PC-9 (cell line): ENCODE results near the gene SCAP. TPM values are rescaled to one million over a fixed set of nuclear protein-coding genes. Genes with fewer than 3 reads are reported as not detected.

Experiments used
- BruUV-seq: library from RNA; stranded (reverse); fragments of 400-500 nt; replicated peaks from 2 replicates; lab custom pipeline; 2021; lab: Mats Ljungman, UMichigan
- CTCF ChIA-PET: fragments of 300-600 bp; sonication (Branson Sonifier 250); formaldehyde crosslinking; loops from one replicate; lab custom pipeline; 2022; ENCODE audit warnings: antibody characterized with exemption; lab: Charles Lee
- POLR2A ChIA-PET: fragments of 300-600 bp; sonication (Branson Sonifier 250); formaldehyde crosslinking; loops from one replicate; lab custom pipeline; 2022; ENCODE audit warnings: antibody characterized with exemption; ENCODE audit not compliant: unreplicated experiment; lab: Charles Lee
- DNase-seq, 2 experiments: peaks; one replicate each; pipeline versions ENCODE4 v3.0.0 to v3.0.0-alpha.2; 2015 to 2022; ENCODE audit warnings: mixed read lengths in 1 of 2
- H2AFZ ChIP-seq: fragments of 200-600 bp; sonication (generic); 2 replicates; pipeline ENCODE4 v1.8.1; 2017; ENCODE audit warnings: antibody characterized with exemption
- H3F3A ChIP-seq: fragments of 200-600 bp; sonication (generic); 2 replicates; pipeline ENCODE4 v1.8.1; 2017; ENCODE audit warnings: antibody characterized with exemption, mild to moderate bottlenecking, low read depth; ENCODE audit not compliant: insufficient read depth
- H3K27ac ChIP-seq: fragments of 200-600 bp; sonication (generic); 2 replicates; pipeline ENCODE4 v1.6.1; 2016; ENCODE audit warnings: mixed run types
- H3K27me3 ChIP-seq: fragments of 200-600 bp; sonication (generic); 2 replicates; pipeline ENCODE4 v1.6.1; 2016; ENCODE audit warnings: low read depth, mixed run types; ENCODE audit not compliant: insufficient read depth
- H3K36me3 ChIP-seq: fragments of 200-600 bp; sonication (generic); 2 replicates; pipeline ENCODE4 v1.6.1; 2016; ENCODE audit warnings: low read depth, mixed run types
- H3K4me1 ChIP-seq: fragments of 200-600 bp; sonication (generic); replicated peaks from 2 replicates; pipeline ENCODE4 v1.6.1; 2016; ENCODE audit warnings: mixed run types; ENCODE audit not compliant: insufficient read depth
- H3K4me2 ChIP-seq: fragments of 200-600 bp; sonication (generic); 2 replicates; pipeline ENCODE4 v1.6.1; 2017; ENCODE audit warnings: mixed run types
- H3K4me3 ChIP-seq: fragments of 200-600 bp; sonication (generic); 2 replicates; pipeline ENCODE4 v1.6.1; 2016; ENCODE audit warnings: mixed run types
- H3K79me2 ChIP-seq: fragments of 200-600 bp; sonication (generic); 2 replicates; pipeline ENCODE4 v1.6.1; 2017; ENCODE audit warnings: low read depth, mixed run types
- H3K9me2 ChIP-seq: fragments of 200-600 bp; sonication (generic); 2 replicates; pipeline ENCODE4 v1.8.1; 2017; ENCODE audit warnings: mild to moderate bottlenecking; ENCODE audit not compliant: insufficient read depth
- H3K9me3 ChIP-seq: fragments of 200-600 bp; sonication (generic); 2 replicates; pipeline ENCODE4 v1.8.1; 2016; ENCODE audit warnings: low read depth; ENCODE audit not compliant: insufficient read depth
- H4K20me1 ChIP-seq: fragments of 200-600 bp; sonication (generic); 2 replicates; pipeline ENCODE4 v1.8.1; 2017; ENCODE audit not compliant: insufficient read depth
- EZH2 ChIP-seq: fragments of 200-600 bp; sonication (generic); IDR thresholded peaks from 2 replicates; pipeline ENCODE4 v1.8.0; 2017; ENCODE audit warnings: antibody characterized with exemption, low read depth
- intact Hi-C: fragments of 100-400 bp; cut with micrococcal nuclease; formaldehyde crosslinking; loops from one replicate; pipeline ENCODE4 v1.10.0; 2022; ENCODE audit not compliant: unreplicated experiment
- total RNA-seq: library from RNA; stranded (reverse); gene quantifications from 2 replicates; pipeline ENCODE4 v1.2.3, GENCODE V29; 2021
- TF ChIP-seq, protein P1 (sequence below): fragments of 200-600 bp; sonication (generic); conservative IDR thresholded peaks from 2 replicates; pipeline ENCODE4 v1.6.1; 2017; ENCODE audit warnings: mixed run types, antibody characterized with exemption, mild to moderate bottlenecking, moderate library complexity

The SCAP gene
- total RNA-seq, 1 experiment from 2014 or later: 71.5 TPM

DNA sequence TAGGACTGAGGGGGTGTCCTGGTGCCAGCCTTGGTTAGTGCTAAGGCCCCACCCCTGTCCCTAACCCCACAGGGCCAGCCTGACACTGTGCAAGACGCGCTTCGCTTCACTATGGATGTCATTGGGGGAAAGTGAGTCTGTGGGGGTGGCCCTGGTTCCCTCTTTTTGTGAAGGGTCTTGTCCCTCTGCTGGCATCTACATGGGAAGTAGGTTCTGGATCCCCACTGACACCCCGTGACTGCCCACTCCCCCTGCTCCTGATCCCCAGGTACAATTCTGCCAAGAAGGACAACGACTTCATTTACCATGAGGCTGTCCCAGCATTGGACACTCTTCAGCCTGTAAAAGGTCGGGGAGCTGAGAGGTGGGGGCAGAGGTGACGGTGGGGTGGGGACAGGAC lies 68.5 kb downstream of the SCAP start:
- H3F3A ChIP-seq: no peaks in the 10 kb centered on the region; the same call in 1 of the 2 replicates
- H4K20me1 ChIP-seq: peaks cover 7% of the 10 kb centered on the region; the same call in 1 of the 2 replicates
- H3K9me2 ChIP-seq: no peaks in the 10 kb centered on the region
- ChIA-PET POLR2A (interaction anchor here (0.6 kb wide), 1 partner anchor 15 kb away, joined by 4 read pairs; no protein-coding TSS in a partner anchor), CTCF (no interaction called here)
- H3K27ac ChIP-seq: no peak overlapping the region
- no peak overlapping the region for H2AFZ ChIP-seq
- intact Hi-C loops: no loop called here
- BruUV-seq: no TSS peak
- H3K9me3 ChIP-seq: no peaks in the 10 kb centered on the region
- H3K36me3 ChIP-seq: no peaks in the 10 kb centered on the region
- no peaks in the 10 kb centered on the region for H3K4me1 ChIP-seq
- no peak for TF ChIP-seq EZH2
- TF ChIP-seq, protein P1, sequence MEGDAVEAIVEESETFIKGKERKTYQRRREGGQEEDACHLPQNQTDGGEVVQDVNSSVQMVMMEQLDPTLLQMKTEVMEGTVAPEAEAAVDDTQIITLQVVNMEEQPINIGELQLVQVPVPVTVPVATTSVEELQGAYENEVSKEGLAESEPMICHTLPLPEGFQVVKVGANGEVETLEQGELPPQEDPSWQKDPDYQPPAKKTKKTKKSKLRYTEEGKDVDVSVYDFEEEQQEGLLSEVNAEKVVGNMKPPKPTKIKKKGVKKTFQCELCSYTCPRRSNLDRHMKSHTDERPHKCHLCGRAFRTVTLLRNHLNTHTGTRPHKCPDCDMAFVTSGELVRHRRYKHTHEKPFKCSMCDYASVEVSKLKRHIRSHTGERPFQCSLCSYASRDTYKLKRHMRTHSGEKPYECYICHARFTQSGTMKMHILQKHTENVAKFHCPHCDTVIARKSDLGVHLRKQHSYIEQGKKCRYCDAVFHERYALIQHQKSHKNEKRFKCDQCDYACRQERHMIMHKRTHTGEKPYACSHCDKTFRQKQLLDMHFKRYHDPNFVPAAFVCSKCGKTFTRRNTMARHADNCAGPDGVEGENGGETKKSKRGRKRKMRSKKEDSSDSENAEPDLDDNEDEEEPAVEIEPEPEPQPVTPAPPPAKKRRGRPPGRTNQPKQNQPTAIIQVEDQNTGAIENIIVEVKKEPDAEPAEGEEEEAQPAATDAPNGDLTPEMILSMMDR: no peak
- H3K4me2 ChIP-seq: no peak overlapping the region
- no peak overlapping the region for H3K4me3 ChIP-seq
- no peaks in the 10 kb centered on the region for H3K27me3 ChIP-seq
- no peak for DNase-seq
- H3K79me2 ChIP-seq: no peaks in the 10 kb centered on the region

DNA sequence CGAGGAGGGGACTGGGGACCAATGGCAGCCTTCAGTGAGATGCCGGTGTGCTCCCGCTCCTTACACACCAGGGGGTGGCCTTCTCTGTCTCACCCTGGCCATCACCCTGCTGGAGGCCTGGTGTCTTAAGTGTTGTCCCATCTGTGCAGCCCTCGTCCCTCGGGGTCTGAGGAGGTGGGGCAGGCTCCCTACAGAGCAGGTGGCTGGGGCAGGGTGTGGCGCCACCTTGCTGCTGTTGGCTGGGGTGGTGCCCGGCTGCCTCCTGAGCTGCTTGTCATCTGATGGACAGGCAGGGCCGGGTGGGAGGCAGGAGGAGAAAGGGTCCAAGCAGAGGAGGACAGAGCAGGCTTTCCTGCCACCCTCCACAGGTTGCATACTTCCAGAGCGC lies 69.0 kb downstream of the SCAP start:
- Histone ChIP-seq H3K4me2 (no peak overlapping the region), H3K4me1 (no peaks in the 10 kb centered on the region), H3F3A (no peaks in the 10 kb centered on the region; the same call in 1 of the 2 replicates), H3K36me3 (no peaks in the 10 kb centered on the region), H3K9me2 (no peaks in the 10 kb centered on the region), H3K27ac (no peak overlapping the region), H4K20me1 (peaks cover 7% of the 10 kb centered on the region; the same call in 1 of the 2 replicates), H2AFZ (no peak overlapping the region), H3K9me3 (no peaks in the 10 kb centered on the region), H3K4me3 (no peak overlapping the region), H3K79me2 (no peaks in the 10 kb centered on the region), H3K27me3 (no peaks in the 10 kb centered on the region)
- no TSS peak for BruUV-seq
- ChIA-PET POLR2A (interaction anchor here (0.6 kb wide), 1 partner anchor 15 kb away, joined by 4 read pairs; no protein-coding TSS in a partner anchor), CTCF (interaction anchor here (0.5 to 0.6 kb wide), 2 partner anchors 26 to 380 kb away, joined by 3 to 4 read pairs; partner anchors contain the start of gene PTPN23)
- no peak for DNase-seq
- TF ChIP-seq EZH2: no peak
- TF ChIP-seq, protein P1: no peak
- intact Hi-C loops: no loop called here

DNA sequence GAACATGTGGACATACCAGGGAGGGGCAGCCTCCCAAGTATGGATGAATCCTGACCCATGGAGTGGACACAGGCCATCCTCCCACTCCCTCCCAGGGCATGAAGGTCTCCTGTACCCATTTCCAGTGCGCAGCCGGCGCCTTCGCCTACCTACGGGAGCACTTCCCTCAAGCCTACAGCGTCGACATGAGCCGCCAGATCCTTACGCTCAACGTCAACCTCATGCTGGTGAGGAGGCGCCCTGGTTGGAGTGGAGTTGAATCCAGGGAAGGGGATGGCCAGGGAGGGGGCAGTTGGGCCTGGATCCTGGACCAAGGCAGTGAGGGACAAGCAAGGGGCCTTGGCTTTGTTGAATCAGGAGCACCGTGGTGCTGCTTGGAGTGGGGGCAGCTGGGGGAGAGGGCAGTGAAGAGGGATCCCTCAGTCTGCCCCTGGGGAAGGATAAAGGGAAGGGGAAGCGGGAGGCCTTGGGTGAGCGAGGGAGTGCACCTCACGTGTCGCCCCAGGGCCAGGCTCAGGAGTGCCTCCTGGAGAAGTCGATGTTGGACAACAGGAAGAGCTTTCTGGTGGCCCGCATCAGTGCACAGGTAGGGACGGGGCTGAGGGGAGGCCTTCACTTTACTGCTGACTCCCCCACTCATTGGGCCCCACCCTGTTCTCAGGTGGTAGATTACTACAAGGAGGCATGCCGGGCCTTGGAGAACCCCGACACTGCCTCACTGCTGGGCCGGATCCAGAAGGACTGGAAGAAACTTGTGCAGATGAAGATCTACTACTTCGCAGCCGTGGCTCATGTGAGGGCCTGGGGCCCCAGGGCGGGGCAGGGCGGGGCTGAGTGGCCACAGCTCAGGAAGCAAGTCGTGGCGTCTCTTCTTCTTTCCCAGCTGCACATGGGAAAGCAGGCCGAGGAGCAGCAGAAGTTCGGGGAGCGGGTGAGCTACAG lies 69.7 kb downstream of the SCAP start:
- Histone ChIP-seq H3K27me3 (no peaks in the 10 kb centered on the region), H3K79me2 (no peaks in the 10 kb centered on the region), H2AFZ (no peak overlapping the region), H3K4me3 (no peak overlapping the region), H3K36me3 (no peaks in the 10 kb centered on the region), H3F3A (no peaks in the 10 kb centered on the region; the same call in 1 of the 2 replicates), H3K9me2 (no peaks in the 10 kb centered on the region), H3K4me2 (no peak overlapping the region), H3K4me1 (no peaks in the 10 kb centered on the region), H4K20me1 (peaks cover 10% of the 10 kb centered on the region), H3K27ac (no peak overlapping the region), H3K9me3 (no peaks in the 10 kb centered on the region)
- POLR2A ChIA-PET: interaction anchor here (0.6 kb wide), 1 partner anchor 14 kb away, joined by 4 read pairs; no protein-coding TSS in a partner anchor
- no TSS peak for BruUV-seq
- intact Hi-C loops: no loop called here
- CTCF ChIA-PET: interaction anchor here (0.5 to 0.6 kb wide), 2 partner anchors 25 to 381 kb away, joined by 3 to 4 read pairs; partner anchors contain the start of gene PTPN23
- TF ChIP-seq, protein P1: no peak
- no peak for TF ChIP-seq EZH2
- no peak for DNase-seq
